RWPE2 (cell line): ENCODE measurements around the gene CD207.

Source experiments
- ATAC-seq: fragments of 200-7000 bp; cut with Tn5 transposase; 3 replicates; pipeline ENCODE4 v1.9.1; 2021; ENCODE audit warnings: low read depth
- DNase-seq: peaks from one replicate; pipeline ENCODE4 v3.0.0-alpha.2; 2020; ENCODE audit warnings: low spot score
- H3K27ac ChIP-seq: fragments of 450-650 bp; 2 replicates; pipeline ENCODE4 v1.5.1; 2017; ENCODE audit warnings: mild to moderate bottlenecking; ENCODE audit not compliant: poor library complexity, severe bottlenecking
- H3K27me3 ChIP-seq: fragments of 250-450 bp; sonication (Bioruptor Pico); 2 replicates; pipeline ENCODE4 v1.5.1; 2021; ENCODE audit warnings: mild to moderate bottlenecking, moderate library complexity; ENCODE audit not compliant: insufficient read depth, poor library complexity, severe bottlenecking
- H3K36me3 ChIP-seq: fragments of 250-450 bp; sonication (Bioruptor Pico); 2 replicates; pipeline ENCODE4 v1.5.1; 2020; ENCODE audit warnings: low read depth, mild to moderate bottlenecking, moderate library complexity
- H3K4me1 ChIP-seq: fragments of 250-450 bp; sonication (Bioruptor Pico); 2 replicates; pipeline ENCODE4 v1.5.1; 2021; ENCODE audit warnings: mild to moderate bottlenecking, moderate library complexity; ENCODE audit not compliant: insufficient read depth, poor library complexity, severe bottlenecking
- H3K4me3 ChIP-seq: fragments of 250-450 bp; sonication (Bioruptor Pico); 2 replicates; pipeline ENCODE4 v1.5.1; 2021; ENCODE audit warnings: mild to moderate bottlenecking, moderate library complexity; ENCODE audit not compliant: severe bottlenecking
- H3K9me3 ChIP-seq: fragments of 250-450 bp; sonication (Bioruptor Pico); 2 replicates; pipeline ENCODE4 v1.5.1; 2021; ENCODE audit warnings: mild to moderate bottlenecking, moderate library complexity; ENCODE audit not compliant: severe bottlenecking
- TF ChIP-seq, protein P1 (sequence below): fragments of 450-650 bp; IDR thresholded peaks from one replicate; pipeline ENCODE4 v1.5.1; 2017; ENCODE audit warnings: mild to moderate bottlenecking, moderate library complexity; ENCODE audit not compliant: poor library complexity, severe bottlenecking

Gene CD207

DNA sequence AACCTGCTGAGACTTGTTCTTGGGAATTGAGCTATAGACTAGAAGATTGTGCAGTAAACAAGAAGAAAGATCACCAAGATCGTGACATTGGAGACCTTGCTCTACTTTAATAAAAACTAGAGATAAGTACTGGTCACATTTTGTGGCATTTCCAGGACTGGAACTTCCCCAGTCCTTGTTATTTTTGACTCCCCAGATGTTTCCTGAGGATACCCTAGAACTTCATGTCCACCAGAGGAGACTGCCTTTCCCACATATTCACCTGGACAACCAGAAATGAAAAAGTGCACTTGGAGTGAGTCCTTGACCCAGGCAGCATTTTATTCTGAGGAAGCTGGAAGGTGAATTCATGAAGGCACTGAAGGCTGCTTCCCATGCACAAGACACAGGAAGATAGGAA lies 5.7 kb downstream of the CD207 start:
- Histone ChIP-seq H3K27me3 (no peaks in the 10 kb centered on the region), H3K9me3 (no peaks in the 10 kb centered on the region), H3K4me3 (no peak overlapping the region), H3K36me3 (no peaks in the 10 kb centered on the region), H3K27ac (no peak overlapping the region), H3K4me1 (no peaks in the 10 kb centered on the region)
- DNase-seq = no peak
- ATAC-seq = no peak
- TF ChIP-seq, protein P1, sequence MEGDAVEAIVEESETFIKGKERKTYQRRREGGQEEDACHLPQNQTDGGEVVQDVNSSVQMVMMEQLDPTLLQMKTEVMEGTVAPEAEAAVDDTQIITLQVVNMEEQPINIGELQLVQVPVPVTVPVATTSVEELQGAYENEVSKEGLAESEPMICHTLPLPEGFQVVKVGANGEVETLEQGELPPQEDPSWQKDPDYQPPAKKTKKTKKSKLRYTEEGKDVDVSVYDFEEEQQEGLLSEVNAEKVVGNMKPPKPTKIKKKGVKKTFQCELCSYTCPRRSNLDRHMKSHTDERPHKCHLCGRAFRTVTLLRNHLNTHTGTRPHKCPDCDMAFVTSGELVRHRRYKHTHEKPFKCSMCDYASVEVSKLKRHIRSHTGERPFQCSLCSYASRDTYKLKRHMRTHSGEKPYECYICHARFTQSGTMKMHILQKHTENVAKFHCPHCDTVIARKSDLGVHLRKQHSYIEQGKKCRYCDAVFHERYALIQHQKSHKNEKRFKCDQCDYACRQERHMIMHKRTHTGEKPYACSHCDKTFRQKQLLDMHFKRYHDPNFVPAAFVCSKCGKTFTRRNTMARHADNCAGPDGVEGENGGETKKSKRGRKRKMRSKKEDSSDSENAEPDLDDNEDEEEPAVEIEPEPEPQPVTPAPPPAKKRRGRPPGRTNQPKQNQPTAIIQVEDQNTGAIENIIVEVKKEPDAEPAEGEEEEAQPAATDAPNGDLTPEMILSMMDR = no peak

DNA sequence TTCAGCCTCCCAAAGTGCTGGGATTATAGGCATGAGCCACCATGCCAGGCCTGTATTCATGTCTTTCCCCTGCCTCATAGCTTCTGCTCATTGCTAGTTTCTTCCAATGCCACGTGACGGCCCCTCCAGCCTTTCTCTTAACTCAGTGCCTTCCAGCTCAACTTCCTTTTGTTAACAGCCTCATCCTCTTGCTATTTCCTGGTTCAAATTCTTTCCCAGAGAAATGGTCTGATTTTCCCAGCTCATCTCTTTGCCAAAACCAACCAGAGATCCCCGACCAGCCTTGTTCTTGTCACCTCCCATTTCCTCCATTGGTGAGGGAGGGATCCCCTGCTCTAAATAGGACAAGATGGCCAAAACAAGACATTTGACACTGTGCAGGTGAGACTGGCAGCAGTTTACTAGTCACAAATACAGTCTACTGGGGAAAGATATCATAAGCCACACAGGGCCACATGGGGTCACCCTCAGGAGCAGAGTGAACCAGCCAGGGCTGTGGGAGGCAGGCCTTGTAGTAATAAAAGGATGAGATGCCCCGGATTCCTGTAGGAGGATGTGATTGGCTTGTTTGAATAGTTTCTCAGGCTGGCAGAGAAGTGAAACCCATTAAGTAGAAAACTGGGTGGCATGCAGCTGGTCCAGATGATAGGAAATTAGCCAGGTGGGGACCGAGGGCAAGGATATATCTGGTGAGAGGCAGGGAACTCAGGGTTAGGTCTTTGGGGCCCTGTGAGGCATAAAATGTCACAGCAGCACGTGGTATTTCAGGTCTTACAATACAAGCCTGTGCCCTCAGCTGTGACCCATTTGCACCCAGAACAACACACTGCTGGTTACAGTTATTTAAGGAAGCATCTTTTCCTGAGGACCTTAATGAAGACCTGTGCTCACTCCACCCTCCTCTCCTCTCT lies 6.4 kb downstream of the CD207 start:
- no peak overlapping the region for H3K27ac ChIP-seq
- TF ChIP-seq, protein P1 = no peak
- no peaks in the 10 kb centered on the region for H3K4me1 ChIP-seq
- DNase-seq (no peak), ATAC-seq (no peak)
- no peak overlapping the region for H3K4me3 ChIP-seq
- no peaks in the 10 kb centered on the region for H3K27me3 ChIP-seq
- H3K36me3 ChIP-seq = no peaks in the 10 kb centered on the region
- H3K9me3 ChIP-seq = no peaks in the 10 kb centered on the region

DNA sequence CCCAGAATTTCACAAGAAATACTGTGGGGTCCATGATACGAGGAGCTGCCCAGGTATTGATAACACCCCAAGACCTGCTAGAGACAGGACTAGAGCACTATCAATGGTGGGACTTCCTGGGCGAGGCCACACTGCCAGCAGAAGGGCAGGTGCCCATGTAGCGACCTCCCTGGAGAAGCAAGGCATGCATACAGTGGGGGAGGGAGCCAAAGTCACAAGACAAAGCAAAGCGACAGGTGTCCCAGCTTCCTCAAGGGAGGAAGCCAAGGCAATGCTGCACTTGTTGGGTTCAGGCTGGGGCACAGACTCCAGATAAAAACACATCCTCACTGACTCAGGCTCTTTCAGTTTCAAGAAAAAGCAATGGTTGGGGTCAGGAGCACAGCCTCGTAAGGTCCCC lies 7.5 kb downstream of the CD207 start:
- TF ChIP-seq, protein P1 = no peak
- Histone ChIP-seq H3K27ac (no peak overlapping the region), H3K36me3 (no peaks in the 10 kb centered on the region), H3K9me3 (no peaks in the 10 kb centered on the region), H3K4me3 (no peak overlapping the region), H3K4me1 (no peaks in the 10 kb centered on the region), H3K27me3 (no peaks in the 10 kb centered on the region)
- no peak for ATAC-seq
- DNase-seq = no peak

DNA sequence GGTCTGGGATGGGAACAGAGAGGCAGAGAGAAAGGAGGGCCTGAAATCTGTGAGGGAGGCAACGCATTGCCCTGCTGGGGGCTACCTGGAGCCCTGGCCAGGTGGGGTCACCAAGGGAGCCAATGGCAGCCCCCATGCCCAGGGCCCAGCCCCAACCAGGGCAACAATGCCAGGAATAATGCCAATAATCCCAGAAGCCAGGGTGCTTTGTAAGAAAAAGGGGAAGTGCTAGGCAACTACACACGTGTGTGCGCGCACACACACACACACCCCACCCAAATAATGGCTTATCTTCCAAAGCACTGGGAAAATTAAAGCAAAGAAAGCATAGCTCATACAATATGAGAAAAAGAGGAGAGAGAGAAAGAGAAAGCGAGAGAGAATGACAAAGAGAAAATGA lies 8.2 kb downstream of the CD207 start:
- H3K27ac ChIP-seq = no peak overlapping the region
- TF ChIP-seq, protein P1 = no peak

More for the DNA sequence above, 8.2 kb downstream of the CD207 start:
- no peaks in the 10 kb centered on the region for H3K36me3 ChIP-seq
- H3K4me3 ChIP-seq = no peak overlapping the region
- H3K27me3 ChIP-seq = no peaks in the 10 kb centered on the region
- DNase-seq = no peak
- ATAC-seq = no peak
- H3K9me3 ChIP-seq = no peaks in the 10 kb centered on the region
- no peaks in the 10 kb centered on the region for H3K4me1 ChIP-seq
